H9 (cell line): ENCODE measurements around the gene RGS6. TPM values are rescaled to one million over a fixed set of nuclear protein-coding genes. Genes with fewer than 3 reads are reported as not detected.

Experiments
- DNase-seq: peaks from one replicate; pipeline ENCODE4 v3.0.0-alpha.2; 2017
- H2AFZ ChIP-seq: one replicate; pipeline ENCODE4 v1.6.1; 2013; ENCODE audit warnings: mild to moderate bottlenecking, low read length, control low read depth, moderate library complexity
- H2AK5ac ChIP-seq: 2 replicates; pipeline ENCODE4 v1.6.1; 2013; ENCODE audit warnings: low read length, control low read depth, mixed read lengths; ENCODE audit not compliant: insufficient read length
- H2BK120ac ChIP-seq: one replicate; pipeline ENCODE4 v1.6.1; 2013; ENCODE audit warnings: low read depth, mild to moderate bottlenecking, low read length, control low read depth, inconsistent platforms; ENCODE audit not compliant: poor library complexity, severe bottlenecking
- H2BK12ac ChIP-seq: 2 replicates; pipeline ENCODE4 v1.6.1; 2013; ENCODE audit warnings: low read length, control low read depth, mixed read lengths, low read depth; ENCODE audit not compliant: insufficient read length
- H2BK15ac ChIP-seq: 2 replicates; pipeline ENCODE4 v1.6.1; 2013; ENCODE audit warnings: low read depth, low read length, control low read depth
- H2BK20ac ChIP-seq: one replicate; pipeline ENCODE4 v1.6.1; 2013; ENCODE audit warnings: low read depth, mild to moderate bottlenecking, low read length, control low read depth, inconsistent platforms; ENCODE audit not compliant: poor library complexity, severe bottlenecking
- H2BK5ac ChIP-seq: 2 replicates; pipeline ENCODE4 v1.6.1; 2013; ENCODE audit warnings: low read length, control low read depth, mixed read lengths; ENCODE audit not compliant: insufficient read length
- H3K14ac ChIP-seq: 2 replicates; pipeline ENCODE4 v1.6.1; 2013; ENCODE audit warnings: low read length, control low read depth; ENCODE audit not compliant: insufficient read depth
- H3K18ac ChIP-seq: 2 replicates; pipeline ENCODE4 v1.6.1; 2013; ENCODE audit warnings: low read depth, mild to moderate bottlenecking, mixed read lengths, low read length, control low read depth; ENCODE audit not compliant: insufficient read length
- H3K23ac ChIP-seq: 2 replicates; pipeline ENCODE4 v1.6.1; 2013; ENCODE audit warnings: low read length, control low read depth, mixed read lengths, low read depth; ENCODE audit not compliant: insufficient read length
- H3K23me2 ChIP-seq: 2 replicates; pipeline ENCODE4 v1.6.1; 2013; ENCODE audit warnings: low read depth, mild to moderate bottlenecking, mixed read lengths, low read length, control low read depth; ENCODE audit not compliant: insufficient read length, poor library complexity, severe bottlenecking
- H3K27ac ChIP-seq: 2 replicates; pipeline ENCODE4 v1.5.1; 2013; ENCODE audit warnings: low read length, control low read depth, mixed read lengths, low read depth; ENCODE audit not compliant: insufficient read length
- H3K27me3 ChIP-seq: 2 replicates; pipeline ENCODE4 v1.6.1; 2013; ENCODE audit warnings: low read length, control low read depth, inconsistent platforms; ENCODE audit not compliant: insufficient read depth
- H3K4ac ChIP-seq: 2 replicates; pipeline ENCODE4 v1.6.1; 2013; ENCODE audit warnings: low read depth, mild to moderate bottlenecking, control low read depth, inconsistent platforms, low read length, moderate library complexity
- H3K4me1 ChIP-seq: 2 replicates; pipeline ENCODE4 v1.6.1; 2013; ENCODE audit warnings: low read length, control low read depth, inconsistent platforms; ENCODE audit not compliant: insufficient read depth
- H3K4me2 ChIP-seq: 2 replicates; pipeline ENCODE4 v1.6.1; 2013; ENCODE audit warnings: low read length, control low read depth, mixed read lengths; ENCODE audit not compliant: insufficient read length, insufficient read depth
- H3K56ac ChIP-seq: 2 replicates; pipeline ENCODE4 v1.6.1; 2013; ENCODE audit warnings: low read depth, mild to moderate bottlenecking, mixed read lengths, low read length, control low read depth; ENCODE audit not compliant: insufficient read length
- H3K79me1 ChIP-seq: 2 replicates; pipeline ENCODE4 v1.6.1; 2013; ENCODE audit warnings: low read depth, mild to moderate bottlenecking, moderate library complexity, low read length, control low read depth, inconsistent platforms; ENCODE audit not compliant: insufficient read depth, poor library complexity, severe bottlenecking
- H3K79me2 ChIP-seq: 2 replicates; pipeline ENCODE4 v1.6.1; 2013; ENCODE audit warnings: low read length, control low read depth, inconsistent platforms; ENCODE audit not compliant: insufficient read depth
- H3K9ac ChIP-seq: 2 replicates; pipeline ENCODE4 v1.6.1; 2013; ENCODE audit warnings: low read length, control low read depth, mixed read lengths; ENCODE audit not compliant: insufficient read length; ENCODE audit errors: extremely low read depth
- H3K9me3 ChIP-seq: one replicate; pipeline ENCODE4 v1.6.1; 2013; ENCODE audit warnings: low read depth, low read length, inconsistent platforms; ENCODE audit not compliant: control insufficient read depth
- H3T11ph ChIP-seq: one replicate; pipeline ENCODE4 v1.6.1; 2013; ENCODE audit warnings: mild to moderate bottlenecking, low read length, control low read depth, inconsistent platforms
- H4K20me1 ChIP-seq: one replicate; pipeline ENCODE4 v1.6.1; 2013; ENCODE audit not compliant: control insufficient read depth, insufficient read length, insufficient read depth
- H4K5ac ChIP-seq: 2 replicates; pipeline ENCODE4 v1.6.1; 2013; ENCODE audit warnings: low read depth, mild to moderate bottlenecking, mixed read lengths, low read length, control low read depth; ENCODE audit not compliant: insufficient read length
- H4K8ac ChIP-seq: replicated peaks from 2 replicates; pipeline ENCODE4 v1.6.1; 2013; ENCODE audit warnings: low read length, control low read depth, mixed read lengths, low read depth; ENCODE audit not compliant: insufficient read length
- H4K91ac ChIP-seq: 2 replicates; pipeline ENCODE4 v1.6.1; 2013; ENCODE audit warnings: low read depth, mild to moderate bottlenecking, moderate library complexity, mixed read lengths, low read length, control low read depth; ENCODE audit not compliant: insufficient read length
- H3K27ac Mint-ChIP-seq, 3 experiments: 2 replicates in 2 of 3; 3 replicates in 1 of 3; pipeline ENCODE4 v1.8.0; 2020 to 2021; ENCODE audit warnings: mixed read lengths in 3 of 3, mild to moderate bottlenecking in 1 of 3, moderate library complexity in 1 of 3
- H3K27me3 Mint-ChIP-seq: 2 replicates; pipeline ENCODE4 v1.8.0; 2021; ENCODE audit warnings: low read depth, mild to moderate bottlenecking, moderate library complexity, mixed read lengths
- H3K36me3 Mint-ChIP-seq, 3 experiments: 2 replicates in 2 of 3; 3 replicates in 1 of 3; pipeline ENCODE4 v1.8.0; 2020 to 2021; ENCODE audit warnings: low read depth in 3 of 3, mixed read lengths in 3 of 3; ENCODE audit not compliant: insufficient read depth in 1 of 3
- H3K4me1 Mint-ChIP-seq, 2 experiments: 2 replicates each; pipeline ENCODE4 v1.8.0; 2020; ENCODE audit warnings: mixed read lengths in 2 of 2
- H3K4me3 Mint-ChIP-seq, 2 experiments: 2 replicates in 1 of 2; 3 replicates in 1 of 2; pipeline ENCODE4 v1.8.0; 2020 to 2021; ENCODE audit warnings: mild to moderate bottlenecking in 2 of 2, mixed read lengths in 2 of 2, moderate library complexity in 1 of 2
- H3K9me3 Mint-ChIP-seq, 2 experiments: 2 replicates in 1 of 2; 3 replicates in 1 of 2; pipeline ENCODE4 v1.8.0; 2020; ENCODE audit warnings: mild to moderate bottlenecking in 2 of 2, mixed read lengths in 2 of 2, moderate library complexity in 1 of 2
- WGBS: extraction: QIAGEN DNeasy Blood & Tissue Kit; methylation state at CpG from one replicate; pipeline ENCODE4 v1.1.7; 2013; ENCODE audit warnings: missing lambda C conversion rate, low lambda C conversion rate, mixed read lengths; ENCODE audit not compliant: insufficient read length; ENCODE audit errors: extremely low coverage; 5-methylcytosine and 5-hydroxymethylcytosine counted together
- total RNA-seq: library from RNA; stranded (reverse); gene quantifications from 2 replicates; pipeline ENCODE4 v1.2.1, GENCODE V29; 2021
- TF ChIP-seq, protein P1 (sequence below): fragments of 200-600 bp; sonication (generic); conservative IDR thresholded peaks from 3 replicates; pipeline ENCODE4 v1.8.0; 2021; ENCODE audit warnings: antibody characterized with exemption, mild to moderate bottlenecking

The RGS6 gene
- total RNA-seq, 1 experiment from 2014 or later = 3.0 TPM

DNA sequence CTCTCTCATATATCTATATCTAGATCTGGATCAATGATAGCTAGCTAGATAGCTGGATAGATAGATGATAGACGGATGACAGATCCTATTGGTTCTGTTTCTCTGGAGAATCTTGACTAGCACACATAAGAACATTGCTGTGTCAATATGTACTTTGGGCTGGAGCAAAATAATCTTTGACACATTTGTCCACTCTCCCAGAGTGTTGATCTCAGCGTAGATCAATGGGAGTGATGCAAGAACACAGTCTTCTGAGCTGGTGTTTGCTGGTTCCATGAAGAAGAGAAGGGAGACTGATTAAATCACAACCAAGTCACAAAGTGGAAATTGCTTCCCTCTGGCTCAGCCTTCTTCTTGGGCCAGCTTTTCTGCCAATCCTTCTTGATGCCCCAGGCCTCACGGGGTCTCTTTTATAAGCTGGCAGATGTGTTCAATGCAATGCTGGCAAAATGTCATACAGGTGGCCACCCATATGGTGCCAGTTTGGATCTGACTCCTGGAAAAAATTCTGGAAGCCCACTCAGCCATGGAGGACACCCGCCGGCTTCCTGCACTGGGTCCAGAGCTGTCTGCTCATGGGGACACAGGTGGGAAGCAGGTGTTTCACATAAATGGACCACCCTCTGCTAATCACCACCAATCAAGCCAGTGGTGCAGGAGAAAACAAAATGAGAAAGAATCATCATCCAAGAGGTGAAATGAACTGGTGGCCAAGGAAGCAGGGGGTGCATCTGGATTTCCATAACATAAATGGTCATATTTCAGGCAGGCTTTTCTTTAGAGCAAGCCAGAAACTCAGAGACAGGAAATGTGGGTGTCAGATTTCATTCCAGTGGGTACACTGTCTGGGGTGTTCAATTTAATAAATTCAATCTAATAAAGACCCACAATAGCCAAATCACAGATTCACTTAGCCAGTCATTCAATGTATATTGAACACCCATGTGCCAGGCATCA lies 651.4 kb downstream of the RGS6 start:
- Histone ChIP-seq H3K79me1 (no peaks in the 10 kb centered on the region), H4K91ac (no peak overlapping the region), H3K4me2 (no peak overlapping the region), H2BK120ac (no peak overlapping the region), H4K20me1 (no peaks in the 10 kb centered on the region), H3K56ac (no peak overlapping the region), H3K9ac (no peak overlapping the region), H3K18ac (no peak overlapping the region), H3K23me2 (no peaks in the 10 kb centered on the region), H3K27me3 (no peaks in the 10 kb centered on the region), H3K4me1 (no peaks in the 10 kb centered on the region), H2BK20ac (no peak overlapping the region), H3K79me2 (no peaks in the 10 kb centered on the region), H3K4ac (no peak overlapping the region), H3K9me3 (no peaks in the 10 kb centered on the region), H4K8ac (no peak overlapping the region), H2AFZ (no peak overlapping the region), H3K14ac (no peak overlapping the region), H3K23ac (no peak overlapping the region), H2BK12ac (no peak overlapping the region), H3K27ac (no peak overlapping the region), H2AK5ac (no peak overlapping the region), H2BK15ac (no peak overlapping the region), H2BK5ac (no peak overlapping the region), H4K5ac (no peak overlapping the region), H3T11ph (no peak overlapping the region)
- Mint-ChIP-seq H3K27me3 (no peaks in the 10 kb centered on the region; the same call in none of the 2 replicates), H3K27ac (no peak overlapping the region; a peak in 2 of 7 replicates), H3K4me3 (no peak overlapping the region), H3K4me1 (no peaks in the 10 kb centered on the region), H3K36me3 (no peaks in the 10 kb centered on the region), H3K9me3 (no peaks in the 10 kb centered on the region; a peak in 1 of 5 replicates)
- TF ChIP-seq, protein P1, sequence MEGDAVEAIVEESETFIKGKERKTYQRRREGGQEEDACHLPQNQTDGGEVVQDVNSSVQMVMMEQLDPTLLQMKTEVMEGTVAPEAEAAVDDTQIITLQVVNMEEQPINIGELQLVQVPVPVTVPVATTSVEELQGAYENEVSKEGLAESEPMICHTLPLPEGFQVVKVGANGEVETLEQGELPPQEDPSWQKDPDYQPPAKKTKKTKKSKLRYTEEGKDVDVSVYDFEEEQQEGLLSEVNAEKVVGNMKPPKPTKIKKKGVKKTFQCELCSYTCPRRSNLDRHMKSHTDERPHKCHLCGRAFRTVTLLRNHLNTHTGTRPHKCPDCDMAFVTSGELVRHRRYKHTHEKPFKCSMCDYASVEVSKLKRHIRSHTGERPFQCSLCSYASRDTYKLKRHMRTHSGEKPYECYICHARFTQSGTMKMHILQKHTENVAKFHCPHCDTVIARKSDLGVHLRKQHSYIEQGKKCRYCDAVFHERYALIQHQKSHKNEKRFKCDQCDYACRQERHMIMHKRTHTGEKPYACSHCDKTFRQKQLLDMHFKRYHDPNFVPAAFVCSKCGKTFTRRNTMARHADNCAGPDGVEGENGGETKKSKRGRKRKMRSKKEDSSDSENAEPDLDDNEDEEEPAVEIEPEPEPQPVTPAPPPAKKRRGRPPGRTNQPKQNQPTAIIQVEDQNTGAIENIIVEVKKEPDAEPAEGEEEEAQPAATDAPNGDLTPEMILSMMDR = no peak
- WGBS = no CpG with 5 or more reads among the region's 5 CpGs
- no peak for DNase-seq
